ENCODE measurements around the gene ZDHHC12.

Gene ZDHHC12

GRCh38 chr9:128685636-128686489 is 38.1 kb downstream of the ZDHHC12 start:
- DNase-seq: no peak

DNA sequence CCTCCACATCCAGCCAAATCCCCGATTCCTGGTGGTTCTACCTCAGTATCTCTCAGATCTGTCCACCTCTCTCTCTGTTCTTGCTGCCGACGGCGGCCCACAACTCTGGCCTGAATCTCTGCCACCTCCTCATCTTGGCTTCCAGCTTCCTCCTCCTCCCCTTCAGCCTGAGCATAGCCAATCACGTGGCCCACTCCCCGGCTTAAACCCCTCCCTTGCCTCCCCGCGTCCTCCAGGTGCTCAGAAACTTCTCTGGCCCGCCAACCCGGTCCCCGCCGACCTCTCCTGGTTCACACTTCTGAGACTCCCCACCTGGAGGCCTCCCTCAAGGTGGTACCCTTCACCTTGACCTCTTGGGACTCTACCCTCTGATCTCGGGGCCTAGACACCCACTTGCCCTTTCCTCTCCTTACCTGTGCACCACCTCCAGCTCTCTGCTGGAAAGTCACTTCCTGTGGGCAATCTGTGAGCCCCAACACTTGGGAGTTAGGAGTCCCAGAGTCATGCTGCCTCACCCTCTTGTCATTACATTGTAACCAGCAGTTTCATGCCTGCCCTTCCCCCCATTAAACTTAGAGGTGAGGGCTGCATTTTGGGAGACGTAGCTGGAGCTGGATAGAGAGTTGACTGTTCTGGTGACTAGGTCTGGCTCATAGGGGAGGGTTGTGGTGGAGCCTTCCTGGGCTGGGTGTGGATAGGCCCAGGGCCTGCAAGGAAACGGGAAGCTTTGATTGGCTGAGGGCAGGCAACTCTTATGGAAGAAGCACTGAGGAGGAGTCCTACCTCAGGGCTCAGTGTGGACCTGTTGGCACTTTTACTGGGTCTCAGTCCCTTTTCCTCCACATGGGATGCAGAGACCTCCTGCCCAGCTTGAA is 39.4 kb downstream of the ZDHHC12 start:
- DNase-seq: no peak

GRCh38 chr9:128684065-128684324 is 39.9 kb downstream of the ZDHHC12 start:
- DNase-seq: no peak

DNA sequence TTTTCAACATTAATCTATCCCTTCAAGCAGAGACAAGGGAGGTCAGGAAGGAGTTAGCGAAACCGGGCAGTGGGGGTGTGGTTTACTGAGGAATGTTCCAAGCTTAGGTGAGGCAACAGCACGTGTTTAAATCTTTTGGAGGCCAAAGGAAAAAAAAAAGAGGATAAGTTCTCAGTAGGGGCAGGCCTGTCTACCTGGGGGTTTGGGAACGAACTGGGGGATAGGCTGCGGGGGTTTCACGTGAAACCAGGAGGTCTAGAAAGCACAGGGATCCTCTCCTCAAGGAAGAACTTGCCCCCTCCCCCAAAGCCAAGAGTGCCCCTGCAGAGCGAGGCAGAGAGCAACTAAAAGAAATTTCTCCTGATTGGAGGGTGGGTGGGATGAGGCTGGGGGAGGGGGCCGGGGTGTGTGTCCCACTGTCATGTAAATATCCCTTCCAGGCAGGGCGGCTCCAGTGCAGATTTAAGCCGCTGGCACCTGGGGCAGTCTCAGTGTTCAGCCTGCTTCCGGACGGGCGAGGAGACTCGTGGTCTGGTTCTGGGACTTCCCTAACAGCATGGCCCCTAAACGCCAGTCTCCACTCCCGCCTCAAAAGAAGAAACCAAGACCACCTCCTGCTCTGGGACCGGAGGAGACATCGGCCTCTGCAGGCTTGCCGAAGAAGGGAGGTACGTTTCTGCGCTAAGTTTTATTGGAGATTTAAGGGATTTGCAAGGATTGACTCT is 40.4 kb downstream of the ZDHHC12 start:
- no peak for DNase-seq

DNA sequence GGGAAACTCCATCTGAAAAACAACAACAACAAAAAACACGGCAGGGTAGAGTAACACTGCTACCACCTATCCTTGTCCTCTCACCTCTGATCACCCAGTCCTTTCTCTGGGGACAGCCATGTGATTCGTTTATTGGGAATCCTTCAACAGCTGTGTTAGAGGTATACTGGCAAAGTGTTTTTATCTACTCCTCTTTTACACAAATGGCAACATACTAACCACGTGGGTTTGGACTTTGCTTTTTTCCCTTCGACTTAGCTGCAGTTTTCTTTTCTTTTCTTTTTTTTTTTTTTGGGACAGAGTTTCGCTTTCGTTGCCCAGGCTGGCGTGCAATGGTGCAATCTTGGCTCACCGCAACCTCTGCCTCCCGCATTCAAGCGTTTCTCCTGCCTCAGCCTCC is 46.1 kb downstream of the ZDHHC12 start:
- DNase-seq: no peak

GRCh38 chr9:128675382-128675781 is 48.5 kb downstream of the ZDHHC12 start:
- no peak for DNase-seq
